Endothelial cell of umbilical vein (primary cell): Measurements from ENCODE around the gene FAM180A. TPM values are rescaled to one million over a fixed set of nuclear protein-coding genes. Genes with fewer than 3 reads are reported as not detected.
A peak's percentile ranks its signal among the peaks of the same experiment; 100 is the strongest.

Experiments used
- BruUV-seq: library from RNA; stranded (reverse); fragments of 400-500 nt; replicated peaks from 2 replicates; lab custom pipeline; 2021; lab: Mats Ljungman, UMichigan
- CTCF ChIA-PET: fragments of 300-600, 350-600 bp; sonication (Branson Sonifier 250); formaldehyde crosslinking; loops from one replicate; lab custom pipeline; 2021; ENCODE audit warnings: antibody characterized with exemption, inconsistent platforms; lab: Charles Lee
- POLR2A ChIA-PET: fragments of 300-600, 350-600 bp; sonication (Branson Sonifier 250); formaldehyde crosslinking; loops from one replicate; lab custom pipeline; 2021; ENCODE audit warnings: antibody characterized with exemption, inconsistent platforms; lab: Charles Lee
- DNase-seq: peaks from one replicate; pipeline ENCODE4 v3.0.0-alpha.2; 2011; ENCODE audit warnings: low read depth, low spot score
- FAIRE-seq: peaks from 2 replicates; lab custom pipeline; 2011; peaks lifted over from hg19 to GRCh38; lab: Jason Lieb, UNC
- H2AFZ ChIP-seq: 2 replicates; pipeline ENCODE4 v1.6.0; 2012; ENCODE audit warnings: low read depth, low read length, control low read depth, inconsistent platforms
- H3K27ac ChIP-seq: 2 replicates; pipeline ENCODE4 v1.5.1; 2011; ENCODE audit warnings: low read depth, mild to moderate bottlenecking, control low read depth, low read length, moderate library complexity; ENCODE audit not compliant: insufficient read depth
- H3K27me3 ChIP-seq, 2 experiments: 2 replicates each; pipeline versions ENCODE4 v1.6.0 to v1.6.1; 2011; ENCODE audit warnings: low read length in 2 of 2, mixed read lengths in 1 of 2; ENCODE audit not compliant: control insufficient read depth in 2 of 2, insufficient read depth in 2 of 2
- H3K36me3 ChIP-seq, 2 experiments: 2 replicates in 1 of 2; 3 replicates in 1 of 2; pipeline ENCODE4 v1.5.1; 2011; ENCODE audit warnings: low read length in 2 of 2, mild to moderate bottlenecking in 1 of 2, moderate library complexity in 1 of 2; ENCODE audit not compliant: control insufficient read depth in 2 of 2, insufficient read depth in 2 of 2; ENCODE audit errors: extremely low read depth in 1 of 2
- H3K4me1 ChIP-seq: 3 replicates; pipeline ENCODE4 v1.5.1; 2011; ENCODE audit warnings: mild to moderate bottlenecking, low read length; ENCODE audit not compliant: control insufficient read depth, insufficient read depth; ENCODE audit errors: extremely low read depth
- H3K4me2 ChIP-seq: 2 replicates; pipeline ENCODE4 v1.6.1; 2011; ENCODE audit warnings: low read length, control low read depth, mixed read lengths; ENCODE audit not compliant: insufficient read depth
- H3K4me3 ChIP-seq, 3 experiments: fragments of 200-600 bp in 1 of 3; sonication (generic), shearing (Covaris generic) in 1 of 3; replicated peaks in 1 of 3; 2 replicates each; pipeline ENCODE4 v1.5.1; 2011 to 2016; ENCODE audit warnings: control low read depth in 3 of 3, low read length in 3 of 3, mild to moderate bottlenecking in 2 of 3, inconsistent platforms in 1 of 3, low read depth in 1 of 3, moderate library complexity in 1 of 3; ENCODE audit not compliant: insufficient read depth in 1 of 3
- H3K79me2 ChIP-seq: 2 replicates; pipeline ENCODE4 v1.6.0; 2012; ENCODE audit warnings: low read length, inconsistent platforms; ENCODE audit not compliant: control insufficient read depth, insufficient read depth
- H3K9ac ChIP-seq: replicated peaks from 2 replicates; pipeline ENCODE3; 2011; ENCODE audit warnings: low read length, control low read depth; ENCODE audit not compliant: insufficient read depth; ENCODE audit errors: extremely low read depth
- H3K9me1 ChIP-seq: replicated peaks from 3 replicates; pipeline ENCODE4 v1.6.0; 2011; ENCODE audit warnings: mild to moderate bottlenecking, low read length; ENCODE audit not compliant: control insufficient read depth, insufficient read depth; ENCODE audit errors: extremely low read depth
- H3K9me3 ChIP-seq: replicated peaks from 2 replicates; pipeline ENCODE4 v1.5.1; 2012; ENCODE audit warnings: low read length, inconsistent platforms; ENCODE audit not compliant: control insufficient read depth, insufficient read depth
- H4K20me1 ChIP-seq: replicated peaks from 2 replicates; pipeline ENCODE3; 2011; ENCODE audit warnings: mild to moderate bottlenecking, low read length; ENCODE audit not compliant: control insufficient read depth, insufficient read depth; ENCODE audit errors: extremely low read depth
- EZH2 ChIP-seq: IDR thresholded peaks from 2 replicates; pipeline ENCODE4 v1.6.1; 2012; ENCODE audit warnings: borderline replicate concordance, low read depth, mild to moderate bottlenecking, moderate library complexity, low read length, inconsistent platforms; ENCODE audit not compliant: severe bottlenecking
- FOS ChIP-seq: IDR thresholded peaks from 2 replicates; pipeline ENCODE4 v1.6.1; 2011; ENCODE audit warnings: mild to moderate bottlenecking, low read length, moderate library complexity, borderline replicate concordance; ENCODE audit not compliant: insufficient read depth
- GATA2 ChIP-seq: IDR thresholded peaks from 2 replicates; pipeline ENCODE4 v1.7.0; 2011; ENCODE audit warnings: low read depth, mild to moderate bottlenecking, moderate library complexity, mixed read lengths, low read length; ENCODE audit not compliant: insufficient read length, insufficient read depth
- JUN ChIP-seq: IDR thresholded peaks from 2 replicates; pipeline ENCODE4 v1.6.1; 2011; ENCODE audit warnings: borderline replicate concordance, low read depth; ENCODE audit not compliant: insufficient read length, insufficient read depth
- POLR2AphosphoS5 ChIP-seq: IDR thresholded peaks from 2 replicates; pipeline ENCODE4 v1.6.1; 2012; ENCODE audit warnings: low read depth, mild to moderate bottlenecking, control low read depth, low read length, moderate library complexity; ENCODE audit not compliant: insufficient read depth
- dilution Hi-C: fragments of 300-500 bp; cut with MboI; formaldehyde crosslinking; loops from one replicate; pipeline ENCODE4 v1.15.0; 2019; ENCODE audit warnings: low sequenced_read_pairs; ENCODE audit not compliant: extremely low pct_ligation_motif_present
- intact Hi-C: fragments of 100-400 bp; cut with micrococcal nuclease; formaldehyde crosslinking; loops from one replicate; pipeline ENCODE4 v1.10.0; 2022
- polyA plus RNA-seq, 4 experiments: library from polyadenylated mRNA; depleted of rRNA in 3 of 4; stranded (reverse) in 3 of 4; unstranded in 1 of 4; fragments of >200 nt; gene quantifications; 2 replicates each; pipeline versions ENCODE4 v1.2.1 to v1.2.3, GENCODE V29; 2011 to 2012; ENCODE audit warnings: missing spikeins in 1 of 4
- total RNA-seq: library from RNA; stranded (reverse); gene quantifications from 2 replicates; pipeline ENCODE4 v1.2.3, GENCODE V29; 2021
- TF ChIP-seq, protein P1 (sequence below), 2 donors: IDR thresholded peaks; 1 replicate in 1 of 2; 2 replicates in 1 of 2; pipeline ENCODE4 v1.5.1; 2011; ENCODE audit warnings: low read length in 2 of 2, mild to moderate bottlenecking in 2 of 2, moderate library complexity in 2 of 2, control low read depth in 1 of 2, inconsistent platforms in 1 of 2, low read depth in 1 of 2; ENCODE audit not compliant: insufficient read depth in 1 of 2; ENCODE audit errors: extremely low read depth in 1 of 2

FAM180A gene
- total and polyA plus RNA-seq, 2 donors (not counting 3 experiments of a cell fraction or from before 2014, with no cell fraction given) = not detected

DNA sequence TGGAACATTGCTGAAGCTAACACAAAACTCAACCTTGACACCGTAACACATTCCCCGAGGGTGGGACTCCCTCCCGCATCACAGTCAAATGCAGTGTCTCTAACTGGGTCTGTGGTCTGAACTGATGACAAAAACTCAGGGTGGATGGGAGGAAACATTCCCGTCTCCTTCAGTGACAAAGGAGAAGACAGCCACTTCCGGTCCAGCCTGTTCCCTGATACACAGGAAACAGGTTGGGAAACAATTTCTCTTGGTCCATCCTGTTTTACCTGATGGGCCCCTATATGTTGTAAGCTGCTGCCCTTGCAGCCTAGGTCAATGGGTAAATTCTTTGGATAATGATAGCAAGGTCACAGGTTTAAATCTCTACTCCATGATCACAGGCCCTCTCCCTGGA lies 41.0 kb downstream of the FAM180A start:
- H3K9ac ChIP-seq = no peak overlapping the region
- no peaks in the 10 kb centered on the region for H3K36me3 ChIP-seq
- H3K4me2 ChIP-seq = no peak overlapping the region
- dilution Hi-C loops = no loop called here
- no peak overlapping the region for H3K27ac ChIP-seq
- H4K20me1 ChIP-seq = no peaks in the 10 kb centered on the region
- no peaks in the 10 kb centered on the region for H3K9me1 ChIP-seq
- H3K27me3 ChIP-seq = no peaks in the 10 kb centered on the region
- no peaks in the 10 kb centered on the region for H3K9me3 ChIP-seq
- no peaks in the 10 kb centered on the region for H3K79me2 ChIP-seq
- peak overlapping the region; percentile 19 for H2AFZ ChIP-seq
- ChIA-PET CTCF (no interaction called here), POLR2A (no interaction called here)
- intact Hi-C loops = no loop called here
- DNase-seq (no peak), FAIRE-seq (peak; percentile 33)
- H3K4me3 ChIP-seq = no peak overlapping the region
- BruUV-seq = no TSS peak
- peaks cover 11% of the 10 kb centered on the region for H3K4me1 ChIP-seq
- TF ChIP-seq POLR2AphosphoS5 = no peak
- TF ChIP-seq EZH2 = no peak

DNA sequence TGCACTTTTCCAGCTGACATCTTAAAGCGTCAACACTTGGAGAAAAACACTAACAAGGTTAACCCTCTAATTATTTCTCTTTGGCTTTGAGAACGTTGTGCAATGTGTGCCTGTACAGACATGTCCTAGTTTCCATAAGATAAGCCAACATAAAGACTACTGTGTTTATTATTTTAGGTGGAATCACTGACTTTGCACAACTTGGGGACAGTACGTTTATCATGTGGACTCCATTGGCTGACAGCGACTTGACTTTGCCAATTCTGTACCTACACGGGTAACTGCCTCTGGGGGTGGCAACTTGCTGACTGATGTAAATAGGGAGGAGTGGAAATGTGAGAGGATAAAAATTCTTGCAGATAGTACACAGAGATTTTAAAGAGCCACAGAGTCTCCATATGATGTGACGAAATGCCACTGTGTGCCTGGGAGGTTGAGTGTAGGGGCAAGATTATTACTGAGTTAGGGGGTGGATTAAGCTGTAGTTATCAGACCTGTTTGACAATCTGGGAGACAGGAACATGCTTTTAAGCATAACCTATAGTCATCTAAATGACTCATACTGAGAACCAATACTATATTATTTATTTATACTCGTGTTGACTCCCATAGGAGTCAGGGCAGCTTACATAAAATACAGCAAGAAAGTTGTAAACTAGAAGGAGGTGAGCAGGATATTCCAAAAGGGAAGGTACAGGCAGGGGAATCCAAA lies 41.6 kb downstream of the FAM180A start:
- Histone ChIP-seq H3K4me3 (no peak overlapping the region), H3K27ac (no peak overlapping the region), H2AFZ (peak overlapping the region; percentile 19), H3K9me3 (no peaks in the 10 kb centered on the region), H3K9me1 (no peaks in the 10 kb centered on the region), H3K9ac (no peak overlapping the region), H3K79me2 (no peaks in the 10 kb centered on the region), H3K4me2 (no peak overlapping the region), H3K4me1 (peaks cover 6% of the 10 kb centered on the region), H3K27me3 (no peaks in the 10 kb centered on the region), H4K20me1 (no peaks in the 10 kb centered on the region), H3K36me3 (no peaks in the 10 kb centered on the region)
- dilution Hi-C loops = no loop called here
- DNase-seq = no peak
- ChIA-PET CTCF (interaction anchor here (2.1 kb wide), 1 partner anchor 34 kb away, joined by 7 read pairs; no protein-coding TSS in a partner anchor), POLR2A (no interaction called here)
- no TSS peak for BruUV-seq
- intact Hi-C loops = no loop called here
- no peak for FAIRE-seq
- no peak for TF ChIP-seq GATA2
- TF ChIP-seq, protein P1, sequence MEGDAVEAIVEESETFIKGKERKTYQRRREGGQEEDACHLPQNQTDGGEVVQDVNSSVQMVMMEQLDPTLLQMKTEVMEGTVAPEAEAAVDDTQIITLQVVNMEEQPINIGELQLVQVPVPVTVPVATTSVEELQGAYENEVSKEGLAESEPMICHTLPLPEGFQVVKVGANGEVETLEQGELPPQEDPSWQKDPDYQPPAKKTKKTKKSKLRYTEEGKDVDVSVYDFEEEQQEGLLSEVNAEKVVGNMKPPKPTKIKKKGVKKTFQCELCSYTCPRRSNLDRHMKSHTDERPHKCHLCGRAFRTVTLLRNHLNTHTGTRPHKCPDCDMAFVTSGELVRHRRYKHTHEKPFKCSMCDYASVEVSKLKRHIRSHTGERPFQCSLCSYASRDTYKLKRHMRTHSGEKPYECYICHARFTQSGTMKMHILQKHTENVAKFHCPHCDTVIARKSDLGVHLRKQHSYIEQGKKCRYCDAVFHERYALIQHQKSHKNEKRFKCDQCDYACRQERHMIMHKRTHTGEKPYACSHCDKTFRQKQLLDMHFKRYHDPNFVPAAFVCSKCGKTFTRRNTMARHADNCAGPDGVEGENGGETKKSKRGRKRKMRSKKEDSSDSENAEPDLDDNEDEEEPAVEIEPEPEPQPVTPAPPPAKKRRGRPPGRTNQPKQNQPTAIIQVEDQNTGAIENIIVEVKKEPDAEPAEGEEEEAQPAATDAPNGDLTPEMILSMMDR (IDR thresholded peaks at IDR 0.05; ENCODE audit: extremely low read depth in 1 of 2, insufficient read depth in 1 of 2, low read depth in 1 of 2, low read length in 2 of 2) = no peak
- no peak for TF ChIP-seq JUN
- peak; percentile 24 for TF ChIP-seq FOS
